Activated CD4-positive, alpha-beta memory T cell treated with anti-CD3 and anti-CD28 coated beads, Interleukin-2, amount 10 ng/mL, durations not matched to agents 7 days and 5 days (primary cell): ENCODE measurements around the gene EIF4ENIF1. TPM values are rescaled to one million over a fixed set of nuclear protein-coding genes. Genes with fewer than 3 reads are reported as not detected.
"Not testable (repeated sequence)": the region's sequence is repeated elsewhere in the genome, so short reads cannot be mapped to it uniquely, and the experiment has no call there.

Experiments
- CTCF ChIA-PET: fragments of 350-600 bp; sonication (Branson Sonifier 250); formaldehyde crosslinking; loops from one replicate; lab custom pipeline; 2021; ENCODE audit warnings: antibody characterized with exemption, inconsistent platforms; lab: Charles Lee
- POLR2A ChIA-PET: fragments of 350-600 bp; sonication (Branson Sonifier 250); formaldehyde crosslinking; loops from one replicate; lab custom pipeline; 2021; ENCODE audit warnings: antibody characterized with exemption; lab: Charles Lee
- DNase-seq: peaks from one replicate; pipeline ENCODE4 v3.0.0-alpha.2; 2020
- H3K27ac Mint-ChIP-seq: one replicate; pipeline ENCODE4 v1.8.0; 2021; ENCODE audit warnings: mild to moderate bottlenecking, mixed read lengths
- H3K27me3 Mint-ChIP-seq: one replicate; pipeline ENCODE4 v1.8.0; 2021; ENCODE audit warnings: mixed read lengths
- H3K36me3 Mint-ChIP-seq: one replicate; pipeline ENCODE4 v1.8.0; 2021; ENCODE audit warnings: low read depth, mixed read lengths
- H3K4me1 Mint-ChIP-seq: one replicate; pipeline ENCODE4 v1.8.0; 2021; ENCODE audit warnings: mixed read lengths
- H3K4me3 Mint-ChIP-seq: one replicate; pipeline ENCODE4 v1.8.0; 2021; ENCODE audit warnings: mild to moderate bottlenecking, mixed read lengths
- H3K9me3 Mint-ChIP-seq: one replicate; pipeline ENCODE4 v1.8.0; 2021; ENCODE audit warnings: mixed read lengths
- total RNA-seq, 2 experiments: library from RNA; stranded (reverse); gene quantifications; one replicate each; pipeline ENCODE4 v1.2.3, GENCODE V29; 2021

The EIF4ENIF1 gene
- total RNA-seq, result 10 to 100 TPM; 35.6 to 37.8 TPM

- CTCF ChIA-PET, result interaction anchor here (0.6 to 2.0 kb wide), 2 partner anchors 38 to 79 kb away, joined by 4 to 8 read pairs; no protein-coding TSS in a partner anchor
- POLR2A ChIA-PET, result interaction anchor here (1.0 to 1.7 kb wide), 10 partner anchors 41 to 172 kb away, joined by 3 to 11 read pairs (median 4); partner anchors contain the start of gene PATZ1
- Mint-ChIP-seq H3K27me3 (no peaks in the 10 kb centered on the region), H3K27ac (peak within 1 kb of the TSS; percentile 98), H3K4me3 (peak within 1 kb of the TSS; percentile 86), H3K36me3 (peaks cover 30% of the 10 kb centered on the region), H3K9me3 (no peaks in the 10 kb centered on the region), H3K4me1 (peaks cover 50% of the 10 kb centered on the region)
- DNase-seq, result peak; percentile 85
These were observed at the start of gene EIF4ENIF1 for GRCh38 chr22:31489632-31490495. Gene EIF4ENIF1 (minus strand): TSS chr22:31489842. CDS start chr22:31488718, 1,124 bp downstream.

GRCh38 chr22:31538815-31539214 lies 49.2 kb upstream of the EIF4ENIF1 start:
- Mint-ChIP-seq H3K27me3 (no peaks in the 10 kb centered on the region), H3K4me1 (peaks cover 40% of the 10 kb centered on the region), H3K36me3 (peaks cover 39% of the 10 kb centered on the region), H3K27ac (peak overlapping the region; percentile 82), H3K4me3 (no peak overlapping the region), H3K9me3 (no peaks in the 10 kb centered on the region)
- CTCF ChIA-PET, result interaction anchor here (1.3 kb wide), 1 partner anchor 18 kb away, joined by 4 read pairs; no protein-coding TSS in a partner anchor
- DNase-seq, result no peak
- POLR2A ChIA-PET, result interaction anchor here (1.0 to 3.4 kb wide), 3 partner anchors 41 to 91 kb away, joined by 3 to 9 read pairs (median 3); no protein-coding TSS in a partner anchor

- Mint-ChIP-seq H3K9me3 (no peaks in the 10 kb centered on the region), H3K27me3 (no peaks in the 10 kb centered on the region), H3K36me3 (peaks cover 52% of the 10 kb centered on the region), H3K4me3 (peak overlapping the region; percentile 38), H3K4me1 (peaks cover 52% of the 10 kb centered on the region), H3K27ac (peak overlapping the region; percentile 94)
- ChIA-PET CTCF (interaction anchor here (0.9 to 2.1 kb wide), 3 partner anchors 19 to 93 kb away, joined by 3 to 6 read pairs (median 4); partner anchors contain the start of gene SFI1), POLR2A (interaction anchor here (0.6 to 3.4 kb wide), 11 partner anchors 9 to 125 kb away, joined by 3 to 9 read pairs (median 4); partner anchors contain the start of genes EIF4ENIF1, PISD and SFI1)
- peak; percentile 41 for DNase-seq
These were observed 47.4 kb upstream of the EIF4ENIF1 start for GRCh38 chr22:31537019-31537535.

GRCh38 chr22:31533374-31533773 lies 43.7 kb upstream of the EIF4ENIF1 start:
- ChIA-PET CTCF (interaction anchor here (0.6 to 1.0 kb wide), 2 partner anchors 24 to 97 kb away, joined by 3 read pairs; no protein-coding TSS in a partner anchor), POLR2A (interaction anchor here (1.3 kb wide), 1 partner anchor 220 kb away, joined by 3 read pairs; the partner anchor contains the start of gene DEPDC5)
- H3K36me3 Mint-ChIP-seq, result peaks cover 61% of the 10 kb centered on the region
- no peaks in the 10 kb centered on the region for H3K27me3 Mint-ChIP-seq
- no peak overlapping the region for H3K4me3 Mint-ChIP-seq
- H3K4me1 Mint-ChIP-seq, result peaks cover 57% of the 10 kb centered on the region
- peak overlapping the region; percentile 17 for H3K27ac Mint-ChIP-seq
- no peak for DNase-seq
- H3K9me3 Mint-ChIP-seq, result no peaks in the 10 kb centered on the region

GRCh38 chr22:31532060-31532459 lies 42.4 kb upstream of the EIF4ENIF1 start:
- peaks cover 59% of the 10 kb centered on the region for H3K36me3 Mint-ChIP-seq
- H3K4me1 Mint-ChIP-seq, result peaks cover 48% of the 10 kb centered on the region

GRCh38 chr22:31530823-31531195 lies 41.2 kb upstream of the EIF4ENIF1 start:
- no peak for DNase-seq
- Mint-ChIP-seq H3K9me3 (peaks cover 3% of the 10 kb centered on the region), H3K4me3 (no peak overlapping the region), H3K4me1 (peaks cover 47% of the 10 kb centered on the region), H3K27ac (no peak overlapping the region), H3K27me3 (no peaks in the 10 kb centered on the region), H3K36me3 (peaks cover 66% of the 10 kb centered on the region)
- CTCF ChIA-PET, result no interaction called here
- POLR2A ChIA-PET, result interaction anchor here (1.1 kb wide), 1 partner anchor 9 kb away, joined by 3 read pairs; no protein-coding TSS in a partner anchor

More at GRCh38 chr22:31532060-31532459, 42.4 kb upstream of the EIF4ENIF1 start:
- POLR2A ChIA-PET, result no interaction called here
- H3K4me3 Mint-ChIP-seq, result no peak overlapping the region
- CTCF ChIA-PET, result no interaction called here
- no peak for DNase-seq
- no peak overlapping the region for H3K27ac Mint-ChIP-seq
- no peaks in the 10 kb centered on the region for H3K27me3 Mint-ChIP-seq
- H3K9me3 Mint-ChIP-seq, result no peaks in the 10 kb centered on the region

- Mint-ChIP-seq H3K27me3 (no peaks in the 10 kb centered on the region), H3K4me1 (peaks cover 53% of the 10 kb centered on the region), H3K36me3 (peaks cover 69% of the 10 kb centered on the region), H3K9me3 (peaks cover 3% of the 10 kb centered on the region), H3K27ac (peak overlapping the region; percentile 61), H3K4me3 (no peak overlapping the region)
- ChIA-PET CTCF (no interaction called here), POLR2A (interaction anchor here (0.9 kb wide), 1 partner anchor 37 kb away, joined by 3 read pairs; no protein-coding TSS in a partner anchor)
- DNase-seq, result peak; percentile 21
These were observed 36.6 kb upstream of the EIF4ENIF1 start for GRCh38 chr22:31526270-31526669.

GRCh38 chr22:31524132-31524531 lies 34.5 kb upstream of the EIF4ENIF1 start:
- POLR2A ChIA-PET, H3K4me3 Mint-ChIP-seq, H3K9me3 Mint-ChIP-seq, CTCF ChIA-PET, DNase-seq, H3K27me3 Mint-ChIP-seq: not testable (repeated sequence)
- Mint-ChIP-seq H3K36me3 (peaks cover 58% of the 10 kb centered on the region), H3K4me1 (peaks cover 47% of the 10 kb centered on the region), H3K27ac (peak overlapping the region; percentile 65)

- Mint-ChIP-seq H3K4me3 (no peak overlapping the region), H3K4me1 (peaks cover 34% of the 10 kb centered on the region), H3K27ac (no peak overlapping the region), H3K9me3 (no peaks in the 10 kb centered on the region), H3K36me3 (peaks cover 49% of the 10 kb centered on the region), H3K27me3 (no peaks in the 10 kb centered on the region)
- no peak for DNase-seq
- POLR2A ChIA-PET, result no interaction called here
- CTCF ChIA-PET, result no interaction called here
These were observed 30.4 kb upstream of the EIF4ENIF1 start for GRCh38 chr22:31520051-31520450.

GRCh38 chr22:31509061-31509762 lies 19.6 kb upstream of the EIF4ENIF1 start:
- no peaks in the 10 kb centered on the region for H3K27me3 Mint-ChIP-seq
- POLR2A ChIA-PET, result no interaction called here

GRCh38 chr22:31508536-31508935 lies 18.9 kb upstream of the EIF4ENIF1 start:
- ChIA-PET CTCF (no interaction called here), POLR2A (no interaction called here)
- Mint-ChIP-seq H3K36me3 (peaks cover 65% of the 10 kb centered on the region), H3K27ac (no peak overlapping the region), H3K9me3 (peaks cover 14% of the 10 kb centered on the region), H3K4me3 (no peak overlapping the region), H3K27me3 (no peaks in the 10 kb centered on the region), H3K4me1 (peaks cover 23% of the 10 kb centered on the region)
- no peak for DNase-seq

More at GRCh38 chr22:31509061-31509762, 19.6 kb upstream of the EIF4ENIF1 start:
- Mint-ChIP-seq H3K27ac (no peak overlapping the region), H3K9me3 (peaks cover 14% of the 10 kb centered on the region), H3K4me1 (peaks cover 20% of the 10 kb centered on the region), H3K4me3 (no peak overlapping the region), H3K36me3 (peaks cover 61% of the 10 kb centered on the region)
- no peak for DNase-seq
- CTCF ChIA-PET, result no interaction called here

- DNase-seq, H3K27me3 Mint-ChIP-seq, H3K4me3 Mint-ChIP-seq, H3K27ac Mint-ChIP-seq, POLR2A ChIA-PET, CTCF ChIA-PET: not testable (repeated sequence)
- H3K36me3 Mint-ChIP-seq, result peaks cover 65% of the 10 kb centered on the region
- peaks cover 14% of the 10 kb centered on the region for H3K9me3 Mint-ChIP-seq
- H3K4me1 Mint-ChIP-seq, result peaks cover 30% of the 10 kb centered on the region
These were observed 17.9 kb upstream of the EIF4ENIF1 start for GRCh38 chr22:31507517-31507916.
